GM18873 (cell line): Measurements from ENCODE around the gene GNPTAB.
A peak's percentile ranks its signal among the peaks of the same experiment; 100 is the strongest.
"Not testable (repeated sequence)": the region's sequence is repeated elsewhere in the genome, so short reads cannot be mapped to it uniquely, and the experiment has no call there.

Experiments
- ATAC-seq: cut with Tn5 transposase; IDR thresholded peaks from one replicate; pipeline ENCODE4 v1.9.1; 2021; ENCODE audit warnings: mild to moderate bottlenecking, moderate library complexity, moderate number of reproducible peaks; ENCODE audit not compliant: unreplicated experiment, low FRiP score

The GNPTAB gene

GRCh38 chr12:101854747-101855146 lies 24.0 kb upstream of the GNPTAB start:
- no peak for ATAC-seq

GRCh38 chr12:101852998-101853397 lies 22.2 kb upstream of the GNPTAB start:
- no peak for ATAC-seq

DNA sequence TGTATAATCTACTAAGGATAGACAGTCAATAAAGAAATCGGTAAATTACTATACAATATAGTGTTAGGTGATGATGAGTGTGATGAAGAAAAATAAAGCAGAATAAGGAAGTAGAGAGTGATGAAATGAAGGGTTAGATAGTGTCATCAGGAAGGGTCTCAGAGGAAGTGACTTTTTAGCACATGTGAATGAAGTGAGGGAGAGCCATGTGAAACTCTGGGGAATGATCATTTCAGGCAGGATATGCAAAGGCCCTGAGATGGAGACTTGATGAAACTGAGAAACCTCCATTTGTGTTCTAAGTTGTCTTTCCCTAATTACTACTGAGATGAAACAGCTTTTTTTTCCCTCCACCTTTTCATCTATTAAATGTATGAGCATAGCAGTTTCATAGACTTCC lies 19.4 kb upstream of the GNPTAB start:
- ATAC-seq: no peak

GRCh38 chr12:101847325-101847724 lies 16.6 kb upstream of the GNPTAB start:
- no peak for ATAC-seq

DNA sequence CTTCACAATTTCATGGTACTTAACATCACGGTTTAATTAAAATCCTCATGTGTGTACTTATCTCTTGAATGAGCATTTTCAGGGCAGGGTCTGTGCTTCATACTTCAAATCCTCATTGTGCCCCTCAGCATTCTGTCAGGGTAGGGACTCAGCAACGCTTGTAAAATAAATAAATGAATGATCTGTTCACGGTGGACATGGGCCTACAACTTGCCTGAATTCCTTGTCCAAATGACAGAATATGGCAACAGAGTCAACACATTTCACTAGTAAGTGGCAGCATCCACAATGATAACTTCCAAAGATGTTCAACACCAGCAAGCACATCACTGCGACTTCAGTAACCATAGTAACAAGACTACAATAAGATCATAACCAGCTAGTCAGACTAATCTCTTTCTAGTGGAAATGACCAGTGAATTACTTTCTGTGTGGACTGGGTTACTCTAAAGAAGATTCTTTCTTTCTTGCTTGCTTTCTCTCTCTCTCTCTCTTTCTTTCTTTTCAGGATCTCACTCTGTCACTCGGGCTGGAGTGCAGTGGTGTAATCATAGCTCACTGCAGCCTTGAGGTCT lies 14.5 kb upstream of the GNPTAB start:
- no peak for ATAC-seq

DNA sequence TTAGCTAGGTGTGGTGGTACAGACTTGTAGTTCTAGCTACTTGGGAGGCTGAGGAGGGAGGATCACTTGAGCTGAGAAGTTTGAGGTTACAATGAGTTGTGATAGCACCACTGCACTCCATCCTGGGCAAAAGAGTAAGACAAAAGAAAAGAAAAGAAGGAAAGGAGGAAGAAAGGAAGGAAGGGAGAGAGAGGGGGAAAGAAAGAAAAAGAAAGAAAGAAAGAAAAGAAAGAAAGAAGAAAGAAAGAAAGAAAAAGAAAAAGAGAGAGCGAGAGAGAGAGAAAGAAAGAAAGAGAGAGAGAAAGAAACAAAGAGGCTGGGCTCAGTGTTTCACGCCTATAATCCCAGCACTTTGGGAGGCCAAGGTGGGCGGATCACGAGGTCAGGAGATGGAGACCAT lies 10.3 kb upstream of the GNPTAB start:
- no peak for ATAC-seq

GRCh38 chr12:101839324-101840283 lies 8.8 kb upstream of the GNPTAB start:
- ATAC-seq: no peak

- peak; percentile 59 for ATAC-seq
Measured at GRCh38 chr12:101838628-101839323, 8.0 kb upstream of the GNPTAB start.

- ATAC-seq: no peak
Measured at GRCh38 chr12:101832030-101832429, 1.3 kb upstream of the GNPTAB start.

GRCh38 chr12:101829639-101830366 lies 956 bp downstream of the GNPTAB start:
- ATAC-seq: no peak

DNA sequence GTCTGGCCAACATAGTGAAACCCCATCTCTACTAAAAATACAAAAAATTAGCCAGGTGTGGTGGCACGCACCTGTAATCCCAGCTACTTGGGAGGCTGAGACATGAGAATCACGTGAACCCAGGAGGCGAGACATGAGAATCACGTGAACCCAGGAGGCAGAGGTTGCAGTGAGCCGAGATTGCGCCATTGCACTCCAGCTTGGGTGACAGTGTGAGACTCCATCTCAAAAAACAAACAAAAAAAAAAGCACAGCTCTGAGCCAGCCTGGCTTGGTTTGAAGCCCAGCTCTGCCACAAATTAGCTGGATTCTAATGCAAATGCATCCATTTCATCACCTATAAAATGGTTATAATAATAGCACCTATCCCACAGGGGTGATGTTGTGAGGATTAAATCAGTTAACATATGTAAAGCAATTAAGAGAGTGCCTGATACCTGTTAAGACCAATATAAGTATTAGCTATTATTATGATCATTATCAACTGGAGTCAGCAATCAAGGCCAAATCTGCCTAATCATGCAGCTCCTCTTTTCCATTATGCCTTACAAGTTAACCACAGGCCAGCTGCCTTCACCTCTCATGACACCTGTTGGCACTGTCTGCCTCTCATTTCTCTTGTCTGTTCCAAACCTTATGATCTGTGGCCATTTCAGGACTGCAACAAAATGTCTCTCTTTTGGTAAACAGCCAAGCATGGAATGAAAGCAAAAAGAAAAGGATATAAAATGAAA lies 2.1 kb downstream of the GNPTAB start:
- ATAC-seq: no peak

GRCh38 chr12:101826766-101827368 lies 3.9 kb downstream of the GNPTAB start:
- ATAC-seq: no peak

- no peak for ATAC-seq
Measured at GRCh38 chr12:101824831-101825230, 5.9 kb downstream of the GNPTAB start.

DNA sequence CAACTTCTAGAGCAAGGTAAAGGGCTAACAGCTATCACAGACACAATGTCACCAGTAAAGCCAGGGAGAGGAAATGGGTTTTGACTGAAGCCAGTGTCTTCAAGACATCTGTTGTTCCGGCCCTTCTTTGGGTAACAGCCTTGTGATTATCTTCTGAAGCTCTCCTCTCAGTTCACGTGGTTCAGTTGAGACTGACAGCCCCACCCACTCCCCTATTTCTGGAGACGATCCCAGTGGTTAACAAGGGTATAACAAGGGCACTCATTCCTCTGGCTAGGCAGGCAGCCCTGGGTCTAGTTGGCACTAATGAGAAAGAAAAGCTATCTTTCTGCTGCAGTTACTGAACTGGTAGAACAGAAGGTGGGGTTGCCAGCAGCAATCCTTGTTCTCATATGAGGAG lies 6.9 kb downstream of the GNPTAB start:
- peak; percentile 65 for ATAC-seq

DNA sequence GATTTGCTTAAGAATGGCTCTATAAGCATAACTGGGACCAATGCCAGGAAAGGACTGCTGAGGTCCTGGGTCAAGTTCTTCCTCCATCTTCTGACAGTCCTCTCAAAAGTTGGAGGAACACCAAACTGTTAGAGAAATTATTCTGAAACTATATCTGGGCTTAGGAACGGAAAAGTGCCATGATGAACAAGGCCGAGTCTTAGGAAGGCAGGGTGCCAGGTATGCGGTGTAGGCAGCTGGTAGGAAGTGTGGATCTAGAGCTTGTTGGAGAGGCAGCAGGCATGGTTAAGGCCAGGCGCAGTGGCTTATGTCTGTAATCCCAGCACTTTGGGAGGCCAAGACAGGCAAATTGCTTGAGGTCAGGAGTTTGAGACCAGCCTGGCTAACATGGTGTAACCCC lies 7.7 kb downstream of the GNPTAB start:
- no peak for ATAC-seq

DNA sequence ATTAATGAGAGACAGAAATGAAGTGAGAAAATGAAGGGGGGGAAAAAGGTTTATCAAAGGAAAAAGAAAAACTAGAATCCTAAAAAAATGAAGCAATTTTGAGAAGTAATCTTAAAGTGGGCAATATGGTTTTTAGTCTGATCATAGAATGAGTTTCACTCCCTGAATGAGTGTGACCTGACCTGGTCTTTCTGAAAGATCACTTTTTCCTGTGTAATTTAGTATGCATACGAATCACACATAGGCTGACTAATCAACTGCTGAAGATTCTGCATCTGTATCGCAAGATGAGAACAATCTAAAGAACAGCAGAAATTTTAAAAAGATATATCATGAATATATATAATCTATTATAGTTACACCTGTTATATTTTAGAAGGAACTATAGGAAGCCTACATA lies 11.3 kb downstream of the GNPTAB start:
- peak; percentile 58 for ATAC-seq

GRCh38 chr12:101818689-101819088 lies 12.1 kb downstream of the GNPTAB start:
- not testable (repeated sequence) for ATAC-seq

DNA sequence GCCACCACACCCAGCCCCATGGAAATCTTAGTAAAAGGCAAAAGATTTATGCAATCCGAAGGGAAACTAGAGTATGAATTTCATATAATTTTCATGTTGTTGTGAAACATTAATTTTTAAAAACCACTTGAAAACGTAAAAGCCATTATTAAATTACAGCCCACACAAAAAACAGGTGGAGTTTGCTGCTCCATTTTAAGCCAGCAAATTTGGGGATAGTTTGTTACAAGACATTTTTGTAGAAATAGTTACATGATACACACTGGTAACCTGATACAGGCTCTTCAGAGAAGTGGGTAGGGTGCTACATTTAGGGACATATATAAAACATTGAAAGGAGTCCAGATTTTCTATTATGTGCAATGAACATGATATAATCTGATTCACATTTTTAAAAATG lies 17.6 kb downstream of the GNPTAB start:
- no peak for ATAC-seq

DNA sequence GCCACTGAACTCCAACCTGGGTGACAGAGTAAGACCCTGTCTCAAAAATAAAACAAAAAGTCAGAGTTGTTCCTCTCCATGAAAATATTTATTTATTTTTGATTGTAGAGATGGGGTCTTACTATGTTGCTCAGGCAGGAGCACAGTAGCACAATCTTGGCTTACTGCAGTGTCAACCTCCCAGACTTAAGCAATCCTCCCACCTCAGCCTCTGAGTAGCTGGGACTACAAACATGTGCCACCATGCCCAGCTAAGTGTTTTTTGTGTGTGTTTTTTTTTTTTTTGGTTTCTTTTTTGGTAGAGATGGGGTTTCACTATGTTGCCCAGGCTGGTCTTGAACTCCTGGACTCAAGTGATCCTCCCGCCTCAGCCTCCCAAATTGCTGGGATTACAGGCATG lies 18.0 kb downstream of the GNPTAB start:
- ATAC-seq: not testable (repeated sequence)

GRCh38 chr12:101811342-101811741 lies 19.4 kb downstream of the GNPTAB start:
- not testable (repeated sequence) for ATAC-seq
